Tibial nerve (tissue), 3 donors: ENCODE measurements around the gene KNG1.

Experiments used
- CTCF ChIP-seq, 5 experiments: fragments of 200-600 bp in 3 of 5; fragments of 450-650 bp in 2 of 5; sonication (generic) in 3 of 5; IDR thresholded peaks; one replicate each; pipeline ENCODE4 v1.5.1; 2016 to 2019; ENCODE audit warnings: antibody characterized with exemption in 5 of 5, mild to moderate bottlenecking in 3 of 5, moderate library complexity in 2 of 5
- POLR2A ChIP-seq, 2 donors: fragments of 450-650 bp; IDR thresholded peaks; one replicate each; pipeline ENCODE4 v1.6.1; 2017; ENCODE audit warnings: antibody characterized with exemption in 2 of 2, mild to moderate bottlenecking in 2 of 2, moderate library complexity in 2 of 2

- TF ChIP-seq CTCF (IDR thresholded peaks at IDR 0.05), result no peak
- no peak for TF ChIP-seq POLR2A (IDR thresholded peaks at IDR 0.05)
Observed at GRCh38 chr3:186670155-186670554, 47.0 kb upstream of the KNG1 start.
